CD14-positive monocyte (primary cell): ENCODE measurements around the gene STN1. TPM values are rescaled to one million over a fixed set of nuclear protein-coding genes. Genes with fewer than 3 reads are reported as not detected.

Experiments
- DNase-seq, 3 donors: peaks; one replicate each; pipeline ENCODE4 v3.0.0-alpha.2; 2011 to 2022
- H2AFZ ChIP-seq: 2 replicates; pipeline ENCODE4 v1.6.0; 2012; ENCODE audit warnings: mild to moderate bottlenecking, low read depth, low read length, inconsistent platforms; ENCODE audit not compliant: insufficient read depth, poor library complexity, severe bottlenecking
- H3K27ac ChIP-seq, 2 donors: 1 replicate in 1 of 2; 2 replicates in 1 of 2; pipeline ENCODE4 v1.5.1; 2012 to 2013; ENCODE audit warnings: low read length in 2 of 2, control low read depth in 1 of 2, inconsistent platforms in 1 of 2, low read depth in 1 of 2, mild to moderate bottlenecking in 1 of 2
- H3K27me3 ChIP-seq, 2 donors: one replicate each; pipeline versions ENCODE4 v1.6.0 to v1.6.1; 2011 to 2013; ENCODE audit warnings: low read length in 2 of 2; ENCODE audit not compliant: control insufficient read depth in 2 of 2, insufficient read depth in 2 of 2
- H3K36me3 ChIP-seq, 2 donors: replicated peaks in 1 of 2; 1 replicate in 1 of 2; 2 replicates in 1 of 2; pipeline versions ENCODE4 v1.5.1 to v1.6.1; 2012 to 2013; ENCODE audit warnings: low read length in 2 of 2, control low read depth in 1 of 2, inconsistent platforms in 1 of 2, mild to moderate bottlenecking in 1 of 2; ENCODE audit not compliant: insufficient read depth in 2 of 2, control insufficient read depth in 1 of 2
- H3K4me1 ChIP-seq, 2 donors: 1 replicate in 1 of 2; 2 replicates in 1 of 2; pipeline versions ENCODE4 v1.5.1 to v1.6.1; 2012 to 2013; ENCODE audit warnings: low read length in 2 of 2, control low read depth in 1 of 2, inconsistent platforms in 1 of 2, mild to moderate bottlenecking in 1 of 2, moderate library complexity in 1 of 2; ENCODE audit not compliant: insufficient read depth in 2 of 2, control insufficient read depth in 1 of 2
- H3K4me2 ChIP-seq: replicated peaks from 2 replicates; pipeline ENCODE3; 2012; ENCODE audit warnings: low read length, moderate library complexity, mild to moderate bottlenecking; ENCODE audit not compliant: poor library complexity, severe bottlenecking; ENCODE audit errors: extremely low read depth
- H3K4me3 ChIP-seq, 3 experiments: fragments of 200-600 bp in 1 of 3; sonication (generic) in 1 of 3; replicated peaks in 1 of 3; 1 replicate in 2 of 3; 2 replicates in 1 of 3; pipeline ENCODE4 v1.5.1; 2011 to 2013; ENCODE audit warnings: low read length in 3 of 3, mild to moderate bottlenecking in 3 of 3, control low read depth in 2 of 3, low read depth in 2 of 3, inconsistent platforms in 1 of 3, moderate library complexity in 1 of 3
- H3K79me2 ChIP-seq: 2 replicates; pipeline ENCODE4 v1.6.0; 2012; ENCODE audit warnings: mild to moderate bottlenecking, control low read depth, inconsistent platforms, low read length, moderate library complexity; ENCODE audit not compliant: insufficient read depth
- H3K9ac ChIP-seq: 2 replicates; pipeline ENCODE4 v1.6.0; 2017; ENCODE audit warnings: low read length, mild to moderate bottlenecking; ENCODE audit not compliant: insufficient read depth, poor library complexity, severe bottlenecking
- H3K9me3 ChIP-seq, 2 donors: replicated peaks in 1 of 2; 1 replicate in 1 of 2; 2 replicates in 1 of 2; pipeline versions ENCODE4 v1.5.1 to v1.6.1; 2012 to 2013; ENCODE audit warnings: low read length in 2 of 2, control low read depth in 1 of 2; ENCODE audit not compliant: control insufficient read depth in 1 of 2, insufficient read depth in 1 of 2
- H4K20me1 ChIP-seq: 2 replicates; pipeline ENCODE4 v1.6.0; 2012; ENCODE audit warnings: mild to moderate bottlenecking, low read length, control low read depth, moderate library complexity; ENCODE audit not compliant: insufficient read depth
- H3K27ac Mint-ChIP-seq, 7 donors: one replicate each; pipeline ENCODE4 v1.8.0; 2020; ENCODE audit warnings: mild to moderate bottlenecking in 7 of 7, mixed read lengths in 7 of 7, moderate library complexity in 6 of 7, inconsistent platforms in 2 of 7
- H3K27me3 Mint-ChIP-seq, 3 donors: one replicate each; pipeline ENCODE4 v1.8.0; 2021 to 2022; ENCODE audit warnings: low read depth in 3 of 3, mild to moderate bottlenecking in 3 of 3, mixed read lengths in 3 of 3, moderate library complexity in 3 of 3, inconsistent platforms in 1 of 3
- H3K36me3 Mint-ChIP-seq, 2 donors: one replicate each; pipeline ENCODE4 v1.8.0; 2020; ENCODE audit warnings: mixed read lengths in 2 of 2, inconsistent platforms in 1 of 2, mild to moderate bottlenecking in 1 of 2
- H3K4me1 Mint-ChIP-seq: one replicate; pipeline ENCODE4 v1.8.0; 2020; ENCODE audit warnings: mild to moderate bottlenecking, mixed read lengths
- H3K4me3 Mint-ChIP-seq, 2 donors: one replicate each; pipeline ENCODE4 v1.8.0; 2020; ENCODE audit warnings: mild to moderate bottlenecking in 2 of 2, mixed read lengths in 2 of 2, moderate library complexity in 1 of 2
- H3K9me3 Mint-ChIP-seq, 7 donors: one replicate each; pipeline ENCODE4 v1.8.0; 2020 to 2022; ENCODE audit warnings: mixed read lengths in 7 of 7, mild to moderate bottlenecking in 6 of 7, moderate library complexity in 6 of 7, inconsistent platforms in 2 of 7
- CTCF ChIP-seq: fragments of 200-600 bp; IDR thresholded peaks from one replicate; pipeline ENCODE4 v1.8.0; 2022; ENCODE audit warnings: antibody characterized with exemption, mild to moderate bottlenecking
- WGBS: methylation state at CpG from one replicate; pipeline ENCODE4 v1.1.5; 2013; ENCODE audit warnings: missing lambda C conversion rate; ENCODE audit not compliant: insufficient coverage; 5-methylcytosine and 5-hydroxymethylcytosine counted together
- intact Hi-C, 2 donors: fragments of 100-400 bp; cut with micrococcal nuclease; formaldehyde crosslinking; loops; one replicate each; pipeline versions ENCODE4 v1.15.0 to v1.15.1; 2023
- polyA plus RNA-seq, 3 donors: library from polyadenylated mRNA; depleted of rRNA in 1 of 3; unstranded in 2 of 3; stranded (reverse) in 1 of 3; fragments of 300-500 nt in 2 of 3; fragments of >200 nt in 1 of 3; fragmentation: Illumina TruSeq in 2 of 3; gene quantifications; 1 replicate in 2 of 3; 2 replicates in 1 of 3; pipeline ENCODE4 v1.2.3, GENCODE V29; 2012 to 2021

STN1 gene
- polyA plus RNA-seq, 3 donors = 19.3 to 37.4 (median 35.9) TPM

GRCh38 chr10:103895411-103896186, 22.4 kb downstream of the STN1 start:
- Mint-ChIP-seq H3K36me3 (peaks cover 83 to 94% of the 10 kb centered on the region in 2 donors), H3K27ac (peak overlapping the region in 6 of 7 donors; percentile 2 to 55 (median 39)), H3K4me3 (no peak overlapping the region), H3K4me1 (peaks cover 14% of the 10 kb centered on the region), H3K27me3 (no peaks in the 10 kb centered on the region), H3K9me3 (no peaks in the 10 kb centered on the region)
- DNase-seq = no peak
- Histone ChIP-seq H3K4me3 (no peak overlapping the region), H3K36me3 (peaks cover 83 to 100% of the 10 kb centered on the region in 2 donors), H3K9ac (no peak overlapping the region), H2AFZ (no peak overlapping the region), H3K79me2 (no peaks in the 10 kb centered on the region), H3K4me2 (no peak overlapping the region), H4K20me1 (no peaks in the 10 kb centered on the region), H3K4me1 (peaks cover 3 to 21% of the 10 kb centered on the region in 2 donors), H3K9me3 (no peaks in the 10 kb centered on the region), H3K27ac (peak overlapping the region in 1 of 2 donors; percentile 62), H3K27me3 (no peaks in the 10 kb centered on the region)
- TF ChIP-seq CTCF = no peak
- WGBS = 80% methylated on average over 6 of the region's 9 CpGs
- intact Hi-C loops = loop anchor here in 1 of 2 donors (10.0 kb wide), 1 partner anchor 309 kb away; no protein-coding TSS in a partner anchor

- Histone ChIP-seq H3K27me3 (no peaks in the 10 kb centered on the region), H3K9ac (no peak overlapping the region), H2AFZ (no peak overlapping the region), H3K9me3 (no peaks in the 10 kb centered on the region), H3K79me2 (no peaks in the 10 kb centered on the region), H4K20me1 (no peaks in the 10 kb centered on the region), H3K4me3 (no peak overlapping the region), H3K27ac (peak overlapping the region in 1 of 2 donors; percentile 62), H3K4me2 (no peak overlapping the region), H3K36me3 (peaks cover 72 to 89% of the 10 kb centered on the region in 2 donors), H3K4me1 (peaks cover 10 to 31% of the 10 kb centered on the region in 2 donors)
- no peak for DNase-seq
- Mint-ChIP-seq H3K9me3 (no peaks in the 10 kb centered on the region), H3K36me3 (peaks cover 76 to 89% of the 10 kb centered on the region in 2 donors), H3K27me3 (peaks cover 0 to 2% (median 0%) of the 10 kb centered on the region in 3 donors), H3K4me1 (peaks cover 23% of the 10 kb centered on the region), H3K27ac (peak overlapping the region in 2 of 7 donors; percentile 47 to 48), H3K4me3 (no peak overlapping the region)
- TF ChIP-seq CTCF = no peak
- intact Hi-C loops = loop anchor here in 1 of 2 donors (10.0 kb wide), 1 partner anchor 310 kb away; no protein-coding TSS in a partner anchor
- 57% methylated on average over 3 of the region's 4 CpGs for WGBS
Measured at GRCh38 chr10:103894441-103894864, 23.5 kb downstream of the STN1 start.
